Embryonic facial prominence (tissue), 1 donor: ENCODE results near the gene TRIM34.
"Not testable (repeated sequence)": the region's sequence is repeated elsewhere in the genome, so short reads cannot be mapped to it uniquely, and the experiment has no call there.

Experiments
- DNase-seq: peaks from one replicate; pipeline ENCODE4 v3.0.0-alpha.2; 2016; ENCODE audit errors: extremely low spot score

Gene TRIM34

DNA sequence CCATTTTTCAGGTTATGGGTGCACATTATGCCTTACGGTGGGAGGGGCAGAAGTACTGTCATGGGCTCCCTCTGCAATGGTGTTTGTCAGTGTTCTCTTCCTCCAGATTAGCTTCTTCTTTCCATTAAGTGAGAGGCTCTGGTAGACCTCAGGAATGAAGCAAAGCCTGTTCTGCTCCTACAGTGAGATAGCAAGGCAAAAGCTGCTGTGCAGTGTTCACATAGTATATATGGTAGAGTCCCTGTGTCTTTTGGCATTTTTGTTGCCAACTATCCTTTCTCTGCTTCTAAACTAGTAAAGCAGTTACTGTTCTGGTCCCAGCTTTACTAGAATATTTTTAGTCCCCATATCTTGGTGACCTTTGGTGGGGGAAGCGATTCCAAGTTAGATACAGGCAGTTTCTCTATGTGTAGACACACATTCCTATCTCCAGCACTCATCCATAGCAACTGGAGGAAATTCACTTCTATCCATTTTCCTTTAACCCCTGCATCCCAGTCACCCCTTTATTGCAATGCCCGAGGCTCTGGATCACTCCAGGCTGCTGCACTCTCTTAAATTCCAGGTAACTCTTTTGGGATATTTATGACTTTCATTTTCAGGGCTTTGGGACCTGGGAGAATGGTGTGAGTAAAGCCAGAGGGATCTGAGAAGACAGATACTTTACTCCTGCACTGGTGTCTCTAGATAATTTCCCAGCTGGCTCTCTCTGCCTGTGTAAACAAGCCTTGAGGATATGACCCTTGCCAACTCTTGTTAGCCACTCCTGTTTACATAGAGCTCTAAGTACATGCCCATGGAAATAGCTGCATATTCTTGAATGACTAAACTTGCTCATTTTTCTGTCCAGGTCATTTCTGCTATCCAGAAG is 3.9 kb upstream of the TRIM34 start:
- DNase-seq = no peak

DNA sequence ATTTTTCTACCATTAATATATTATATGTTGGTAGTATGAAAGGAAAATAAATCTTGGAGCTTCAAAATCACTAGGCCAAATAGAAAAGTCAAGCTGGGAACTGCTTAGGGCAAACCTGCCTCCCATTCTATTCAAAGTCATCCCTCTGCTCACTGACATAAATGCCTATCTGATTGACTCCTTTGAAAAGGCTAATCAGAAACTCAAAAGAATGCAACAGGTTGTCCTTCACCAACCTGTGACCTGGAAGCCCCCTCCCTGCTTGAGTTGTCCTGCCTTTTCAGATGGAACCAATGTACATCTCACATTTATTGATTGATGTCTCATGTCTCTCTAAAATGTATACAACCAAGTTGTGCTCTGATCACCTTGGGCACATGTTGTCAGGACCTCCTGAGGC is 3.2 kb upstream of the TRIM34 start:
- no peak for DNase-seq

DNA sequence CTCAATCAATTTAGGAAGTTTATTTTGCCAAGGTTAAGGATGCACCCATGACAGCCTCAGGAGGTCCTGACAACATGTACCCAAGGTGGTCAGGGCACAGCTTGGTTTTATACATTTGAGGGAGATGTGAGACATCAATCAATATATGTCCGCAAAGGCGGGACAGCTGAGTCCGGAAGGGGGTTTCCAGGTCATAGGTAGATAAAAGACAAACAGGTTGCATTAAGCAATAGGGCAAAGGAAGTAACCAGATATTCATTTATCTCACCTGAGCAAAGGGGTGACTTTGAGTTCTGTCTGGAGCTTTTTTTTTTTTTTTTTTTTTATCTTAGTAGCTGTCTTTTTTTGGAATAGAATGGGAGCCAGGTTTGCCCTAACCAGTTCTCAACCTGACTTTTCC is 2.0 kb upstream of the TRIM34 start:
- DNase-seq = no peak

DNA sequence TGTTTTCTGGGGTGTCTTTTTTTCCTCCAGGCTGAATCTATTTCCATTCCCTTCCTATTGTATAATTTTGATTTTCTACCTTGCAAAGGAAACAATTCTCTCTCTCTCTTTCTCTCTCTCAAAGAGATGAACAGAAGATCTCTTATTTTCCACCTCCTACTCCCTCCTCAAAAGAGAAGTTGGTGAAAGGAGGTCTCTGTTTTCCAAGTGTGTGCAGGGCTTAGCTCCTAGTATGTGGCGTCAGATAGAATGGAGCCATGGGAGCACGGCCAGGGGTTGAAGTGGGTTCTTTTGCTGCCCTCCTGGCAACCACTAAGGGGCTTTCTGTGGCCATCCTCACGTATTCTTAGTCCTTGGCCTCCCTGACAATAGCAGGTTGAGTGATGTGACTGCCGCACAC is 480 bp downstream of the TRIM34 start:
- DNase-seq = no peak

DNA sequence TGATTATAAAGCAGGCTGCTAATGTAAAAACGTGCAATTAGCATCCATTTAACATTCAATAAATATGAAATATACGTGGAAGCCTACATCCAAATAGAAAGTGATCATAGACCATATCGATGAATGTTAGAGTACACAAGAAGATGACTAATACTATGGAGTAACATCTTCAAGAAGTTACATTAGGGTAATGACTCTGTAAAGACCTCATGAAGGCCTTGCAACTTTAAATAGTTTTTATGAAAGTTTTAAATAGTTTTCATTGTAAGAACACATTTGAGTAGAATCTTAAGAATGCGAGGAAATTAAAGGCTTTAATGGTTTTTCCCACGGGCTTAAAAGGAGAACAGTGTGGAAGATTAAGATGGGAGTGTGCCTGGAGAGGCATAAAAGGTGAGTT is 1.4 kb downstream of the TRIM34 start:
- no peak for DNase-seq

DNA sequence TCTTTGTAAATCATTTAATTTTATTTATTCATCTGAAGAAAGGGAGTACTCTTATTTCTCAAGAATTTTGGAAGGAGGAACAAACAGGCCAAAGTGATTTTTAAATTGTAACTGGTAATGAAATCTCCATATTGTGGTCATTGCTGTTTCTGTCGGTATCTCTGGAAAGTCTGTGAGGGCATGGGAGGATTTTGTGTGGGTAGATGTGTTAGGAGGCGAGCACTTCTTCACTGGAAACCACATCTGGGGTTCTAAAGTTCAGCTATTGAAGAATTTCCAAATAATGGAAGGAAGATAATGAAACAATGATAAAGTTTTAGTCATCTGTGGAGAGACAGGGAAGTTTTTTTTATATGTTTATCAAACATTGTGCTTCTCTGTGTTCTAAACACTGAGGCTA is 6.6 kb downstream of the TRIM34 start:
- no peak for DNase-seq

DNA sequence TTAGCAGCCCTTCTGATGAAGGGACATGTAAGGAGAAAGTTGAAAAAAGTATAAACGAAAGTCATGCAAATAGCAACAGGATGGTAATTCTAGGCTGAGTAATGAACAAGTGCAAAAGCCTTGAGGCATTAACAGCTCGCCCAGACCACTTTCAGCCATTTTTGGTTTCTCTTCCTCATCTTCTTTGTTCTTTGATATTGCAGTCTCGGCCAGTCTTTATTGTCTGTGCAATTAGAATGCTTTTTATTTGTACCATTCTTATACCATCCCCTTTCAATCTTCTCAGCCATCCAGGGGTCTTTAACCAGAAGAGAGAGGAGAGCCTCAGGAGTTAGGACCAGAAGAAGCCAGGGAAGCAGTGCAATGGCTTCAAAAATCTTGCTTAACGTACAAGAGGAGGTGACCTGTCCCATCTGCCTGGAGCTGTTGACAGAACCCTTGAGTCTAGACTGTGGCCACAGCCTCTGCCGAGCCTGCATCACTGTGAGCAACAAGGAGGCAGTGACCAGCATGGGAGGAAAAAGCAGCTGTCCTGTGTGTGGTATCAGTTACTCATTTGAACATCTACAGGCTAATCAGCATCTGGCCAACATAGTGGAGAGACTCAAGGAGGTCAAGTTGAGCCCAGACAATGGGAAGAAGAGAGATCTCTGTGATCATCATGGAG is 7.3 kb downstream of the TRIM34 start:
- DNase-seq = no peak

DNA sequence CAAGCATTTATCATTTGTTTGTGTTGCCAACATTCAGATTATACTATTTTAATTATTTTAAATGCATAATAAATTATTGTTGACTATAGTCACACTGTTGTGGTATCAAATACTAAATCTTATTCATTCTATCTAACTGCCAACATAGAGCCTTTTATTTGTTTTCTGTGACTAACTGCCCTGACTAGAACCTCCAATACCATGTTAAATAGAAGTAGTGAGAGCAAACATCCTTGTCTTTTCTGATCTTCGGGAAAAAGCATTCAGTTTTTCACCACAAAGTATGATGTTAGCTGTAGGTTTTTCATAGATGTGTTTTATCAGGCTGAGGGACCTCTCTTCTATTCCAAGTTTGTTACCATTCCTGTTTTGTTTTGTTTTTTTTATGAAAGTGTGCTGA is 15.2 kb downstream of the TRIM34 start:
- DNase-seq = no peak

DNA sequence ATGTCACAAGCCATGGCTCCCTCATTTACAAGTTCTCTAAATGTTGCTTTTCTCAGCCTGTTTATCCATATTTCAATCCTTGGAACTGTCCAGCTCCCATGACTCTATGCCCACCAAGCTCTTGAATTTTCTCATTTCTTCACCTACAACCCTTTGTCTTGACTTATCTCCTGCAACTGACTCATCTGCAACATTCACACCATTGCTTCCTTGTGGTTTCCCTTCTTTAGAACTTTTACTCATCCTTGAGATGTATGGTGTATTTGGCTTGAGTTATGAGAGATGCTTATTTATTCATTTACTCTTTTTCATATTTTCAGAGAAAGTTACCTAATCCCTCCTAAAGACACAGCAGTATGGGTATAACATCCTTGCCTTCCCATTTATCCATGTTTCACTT is 18.8 kb downstream of the TRIM34 start:
- no peak for DNase-seq

DNA sequence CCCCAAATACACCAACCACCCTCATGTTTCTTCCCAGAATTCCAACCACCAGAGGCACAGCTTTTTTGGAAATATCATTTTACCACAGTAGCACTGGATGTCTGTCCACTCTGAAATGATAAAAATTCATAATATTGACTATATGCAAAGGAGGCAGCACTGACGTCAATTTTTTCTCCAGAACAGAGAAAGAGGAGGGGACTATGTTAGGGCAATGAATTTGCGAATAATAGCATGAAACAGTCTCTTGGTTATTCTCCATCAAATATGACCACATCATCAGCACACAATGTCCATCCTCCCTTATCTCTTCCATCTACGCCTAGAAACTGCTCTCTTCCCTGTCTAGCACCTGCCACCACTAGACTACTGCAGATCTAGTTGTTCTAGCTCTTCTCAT is 21.3 kb downstream of the TRIM34 start:
- no peak for DNase-seq

DNA sequence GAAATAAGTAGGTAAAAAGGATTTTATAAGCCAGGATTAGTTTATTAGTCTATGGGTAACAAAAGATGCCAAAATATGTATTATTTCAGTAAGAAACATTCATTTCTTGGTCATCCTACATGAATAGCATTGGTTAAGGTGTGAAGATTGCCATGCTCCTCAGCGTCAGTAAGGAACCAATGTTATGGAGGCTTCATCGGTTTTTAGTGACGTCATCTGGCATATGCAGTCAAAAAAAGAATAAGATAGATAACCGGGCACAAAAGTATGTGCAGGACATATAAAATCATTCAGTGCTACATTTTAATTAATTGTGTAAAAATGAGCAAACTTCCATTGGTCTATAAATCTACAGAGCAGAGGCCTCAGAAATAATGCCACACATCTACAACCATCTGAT is 30.7 kb downstream of the TRIM34 start:
- DNase-seq = no peak

DNA sequence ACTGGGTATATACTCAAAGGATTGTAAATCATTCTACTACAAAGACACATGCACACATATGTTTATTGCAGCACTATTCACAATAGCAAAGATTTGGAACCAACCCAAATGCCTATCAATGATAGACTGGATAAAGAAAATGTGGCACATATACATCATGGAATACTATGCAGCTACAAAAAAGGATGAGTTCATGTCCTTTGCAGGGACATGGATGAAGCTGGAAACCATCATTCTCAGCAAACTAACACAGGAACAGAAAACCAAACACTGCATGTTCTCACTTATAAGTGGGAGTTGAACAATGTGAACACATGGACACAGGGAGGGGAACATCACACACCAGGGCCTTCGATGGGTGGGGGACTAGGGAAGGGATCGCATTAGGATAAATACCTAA is 32.2 kb downstream of the TRIM34 start:
- DNase-seq = not testable (repeated sequence)

DNA sequence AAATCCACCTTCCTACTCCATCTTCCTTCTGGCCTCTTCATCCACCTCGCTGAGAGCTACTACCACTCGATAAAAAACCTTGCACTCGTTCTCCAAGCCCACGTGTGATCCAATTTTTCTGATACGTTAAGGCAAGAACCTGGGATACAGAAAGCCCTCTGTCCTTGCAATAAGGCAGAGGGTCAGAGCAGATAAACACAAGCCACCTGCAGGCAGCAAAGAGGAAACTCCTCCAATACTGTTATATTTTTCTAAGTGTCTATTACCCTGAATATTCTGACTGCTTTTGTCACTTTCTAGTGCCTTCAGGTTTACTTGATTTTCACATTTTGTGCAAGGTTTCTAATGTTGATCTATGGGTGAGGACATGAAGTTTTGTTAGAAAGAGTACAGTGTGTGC is 33.5 kb downstream of the TRIM34 start:
- DNase-seq = no peak

DNA sequence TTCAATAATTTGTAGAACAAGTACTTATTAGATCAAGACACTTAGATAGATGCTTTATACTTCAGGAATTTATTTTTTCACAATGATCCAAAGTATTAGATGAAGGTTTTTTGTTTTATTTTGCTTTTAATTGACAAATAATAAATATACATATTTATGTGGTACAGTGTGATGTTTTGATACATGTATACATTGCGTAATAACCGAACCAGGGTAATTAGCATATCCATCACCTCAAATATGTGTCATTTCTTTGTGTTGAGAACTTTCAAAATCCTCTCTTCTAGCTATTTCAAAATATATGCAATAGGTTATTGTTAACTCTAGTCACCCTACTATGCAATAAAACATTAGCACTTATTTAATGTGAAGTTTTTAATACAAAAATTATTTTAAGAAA is 38.7 kb downstream of the TRIM34 start:
- DNase-seq = no peak

DNA sequence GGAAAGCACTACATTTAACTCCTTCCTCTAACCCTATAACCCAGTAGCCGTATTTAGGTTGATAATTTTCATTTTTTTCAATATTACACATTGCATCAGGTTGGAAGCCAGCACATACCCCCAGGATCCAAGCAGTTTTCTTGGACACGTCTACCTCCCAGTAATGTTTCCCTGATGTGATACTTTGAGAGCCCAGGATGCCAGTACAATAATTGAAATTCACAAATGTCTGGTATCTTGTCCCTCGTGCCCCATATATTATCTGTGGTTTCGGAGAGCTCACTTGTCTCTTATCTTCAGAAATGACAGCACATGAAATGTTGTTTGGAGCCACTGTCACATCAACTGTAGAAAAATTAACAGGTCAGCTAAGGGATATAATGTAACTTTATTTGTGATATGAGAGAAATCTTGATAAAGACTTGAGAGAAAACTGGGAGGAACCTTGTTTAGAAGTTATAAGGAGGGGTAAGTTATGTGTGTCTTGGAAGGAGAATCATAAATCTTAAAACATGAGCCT is 40.3 kb downstream of the TRIM34 start:
- DNase-seq = no peak

DNA sequence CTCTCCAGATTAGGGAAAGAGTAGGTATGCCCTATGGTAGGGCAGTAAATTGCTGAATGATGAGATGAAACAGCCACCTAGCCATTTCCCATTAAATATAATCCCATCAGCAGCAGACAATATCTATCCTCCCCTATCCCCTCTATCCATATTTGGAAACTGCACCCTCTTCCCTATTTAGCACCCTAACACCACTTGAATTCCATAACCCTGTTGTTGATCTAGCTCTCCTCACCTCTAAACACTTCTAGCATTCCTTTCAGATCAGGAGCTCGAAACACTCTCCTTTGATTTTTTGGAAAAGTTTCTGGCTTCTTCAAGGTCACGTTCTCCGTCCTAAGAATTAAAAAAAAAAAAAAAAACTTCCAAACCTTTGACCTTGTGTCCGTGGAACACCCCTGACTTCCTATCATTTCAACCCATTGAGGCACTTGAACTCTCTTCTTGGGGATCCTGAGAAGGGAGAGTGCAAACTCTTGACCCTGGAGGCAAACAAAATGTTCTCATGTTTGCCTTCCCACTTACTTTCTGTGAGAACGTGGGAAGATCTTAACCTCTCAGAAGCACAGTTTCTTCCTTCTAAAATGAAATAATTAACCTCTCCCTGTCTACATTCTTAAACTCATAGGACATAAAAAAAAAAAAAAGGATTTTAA is 41.1 kb downstream of the TRIM34 start:
- DNase-seq = no peak

DNA sequence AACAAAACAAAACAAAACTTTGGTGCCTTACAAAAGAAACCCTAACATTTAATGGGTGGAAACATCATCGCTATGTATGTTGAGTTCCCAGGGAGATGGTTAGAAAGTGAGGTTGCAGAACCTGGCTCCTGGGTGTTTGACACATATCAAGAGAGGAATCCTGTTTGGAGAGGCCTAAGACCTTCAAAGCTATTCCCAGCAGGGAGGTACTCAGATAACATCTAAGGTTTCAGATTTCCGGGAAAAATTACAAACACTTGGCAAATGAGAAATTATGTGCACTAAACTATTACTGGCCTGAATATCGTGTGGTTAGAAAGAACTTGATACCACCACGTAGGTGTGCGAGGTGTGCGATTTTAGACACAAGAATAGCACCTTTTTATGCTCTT is 41.6 kb downstream of the TRIM34 start:
- DNase-seq = no peak

DNA sequence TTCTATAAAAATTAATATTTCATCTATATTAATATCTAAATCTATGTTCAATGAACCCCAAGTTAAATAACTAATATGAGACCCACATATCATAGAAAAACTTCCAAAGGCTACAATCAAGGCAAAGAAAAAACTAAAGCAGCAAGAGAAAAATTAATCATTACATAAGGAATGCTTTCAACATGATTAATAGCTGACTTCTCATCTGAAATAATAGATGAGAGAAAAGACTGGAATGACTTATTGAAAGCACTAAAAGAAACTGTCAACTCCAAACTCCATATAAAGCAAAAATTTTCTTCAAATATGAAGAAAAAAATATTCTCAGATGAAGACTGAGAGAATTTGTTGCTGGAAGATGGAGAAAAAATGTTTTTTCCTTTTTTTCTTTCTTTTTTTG is 47.0 kb downstream of the TRIM34 start:
- DNase-seq = no peak

DNA sequence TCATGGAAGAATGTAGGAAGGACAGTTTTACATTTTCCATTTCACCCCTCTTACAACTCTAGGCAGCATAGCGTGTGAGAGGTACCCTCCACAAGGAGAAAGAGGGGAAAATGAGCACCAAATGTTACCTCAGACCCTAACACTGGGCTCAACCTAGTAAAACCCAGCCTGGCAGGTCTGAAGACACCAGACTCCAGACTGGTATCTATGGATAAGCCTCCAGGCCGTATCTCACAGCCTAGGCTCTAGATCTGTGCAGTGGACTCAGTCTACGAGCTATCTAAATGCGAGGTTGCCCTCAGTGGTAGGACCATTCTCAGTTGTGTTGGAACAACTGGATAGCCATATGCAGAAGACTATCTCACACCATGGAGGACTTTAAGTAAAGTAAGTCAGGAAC is 49.6 kb downstream of the TRIM34 start:
- no peak for DNase-seq

DNA sequence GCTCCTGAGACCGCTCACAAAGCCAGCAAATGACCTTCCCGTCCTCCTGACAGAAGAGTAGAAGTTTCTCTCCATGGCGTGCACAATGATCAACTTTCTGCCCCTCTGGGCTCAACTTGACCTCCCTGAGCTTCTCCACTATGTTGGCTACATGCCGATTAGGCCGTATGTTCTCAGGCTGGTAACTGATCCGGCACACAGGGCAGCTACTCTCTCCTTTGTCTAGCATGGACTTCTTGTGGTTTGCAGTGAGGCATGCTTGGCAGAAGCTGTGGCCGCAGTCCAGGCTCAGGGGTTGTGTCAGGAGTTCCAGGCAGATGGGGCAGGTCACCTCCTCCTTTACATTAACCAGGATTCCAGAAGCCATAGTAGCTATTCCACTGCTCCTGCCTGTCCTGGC is 55.0 kb downstream of the TRIM34 start:
- no peak for DNase-seq

DNA sequence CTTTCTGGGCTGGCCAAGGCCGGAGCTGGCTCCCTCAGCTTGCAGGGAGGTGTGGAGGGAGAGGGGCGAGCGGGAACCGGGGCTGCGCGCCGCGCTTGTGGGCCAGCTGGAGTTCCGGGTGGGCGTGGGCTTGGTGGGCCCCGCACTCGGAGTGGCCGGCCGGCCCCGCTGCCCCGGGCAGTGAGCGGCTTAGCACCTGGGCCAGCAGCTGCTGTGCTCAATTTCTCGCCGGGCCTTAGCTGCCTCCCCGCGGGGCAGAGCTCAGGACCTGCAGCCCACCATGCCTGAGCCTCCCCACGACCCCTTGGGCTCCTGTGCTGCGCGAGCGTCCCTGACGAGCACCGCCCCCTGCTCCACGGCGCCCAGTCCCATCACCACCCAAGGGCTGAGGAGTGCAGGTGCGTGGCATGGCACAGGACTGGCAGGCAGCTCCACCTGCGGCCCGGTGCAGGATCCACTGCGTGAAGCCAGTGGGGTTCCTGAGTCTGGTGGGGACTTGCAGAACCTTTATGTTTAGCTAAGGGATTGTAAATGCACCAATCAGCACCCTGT is 58.2 kb downstream of the TRIM34 start:
- not testable (repeated sequence) for DNase-seq

DNA sequence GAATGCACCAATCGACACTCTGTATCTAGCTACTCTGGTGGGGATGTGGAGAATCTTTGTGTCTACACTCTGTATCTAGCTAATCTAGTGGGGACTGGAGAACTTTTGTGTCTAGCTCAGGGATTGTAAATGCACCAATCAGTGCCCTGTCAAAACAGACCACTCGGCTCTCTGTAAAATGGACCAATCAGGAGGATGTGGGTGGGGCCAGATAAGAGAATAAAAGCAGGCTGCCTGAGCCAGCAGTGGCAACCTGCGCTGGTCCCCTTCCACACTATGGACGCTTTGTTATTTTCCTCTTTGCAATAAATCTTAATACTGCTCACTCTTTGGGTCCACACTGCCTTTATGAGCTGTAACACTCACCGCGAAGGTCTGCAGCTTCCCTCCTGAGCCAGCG is 58.8 kb downstream of the TRIM34 start:
- DNase-seq = not testable (repeated sequence)
